ENCODE results near the gene GGNBP2.

DNA sequence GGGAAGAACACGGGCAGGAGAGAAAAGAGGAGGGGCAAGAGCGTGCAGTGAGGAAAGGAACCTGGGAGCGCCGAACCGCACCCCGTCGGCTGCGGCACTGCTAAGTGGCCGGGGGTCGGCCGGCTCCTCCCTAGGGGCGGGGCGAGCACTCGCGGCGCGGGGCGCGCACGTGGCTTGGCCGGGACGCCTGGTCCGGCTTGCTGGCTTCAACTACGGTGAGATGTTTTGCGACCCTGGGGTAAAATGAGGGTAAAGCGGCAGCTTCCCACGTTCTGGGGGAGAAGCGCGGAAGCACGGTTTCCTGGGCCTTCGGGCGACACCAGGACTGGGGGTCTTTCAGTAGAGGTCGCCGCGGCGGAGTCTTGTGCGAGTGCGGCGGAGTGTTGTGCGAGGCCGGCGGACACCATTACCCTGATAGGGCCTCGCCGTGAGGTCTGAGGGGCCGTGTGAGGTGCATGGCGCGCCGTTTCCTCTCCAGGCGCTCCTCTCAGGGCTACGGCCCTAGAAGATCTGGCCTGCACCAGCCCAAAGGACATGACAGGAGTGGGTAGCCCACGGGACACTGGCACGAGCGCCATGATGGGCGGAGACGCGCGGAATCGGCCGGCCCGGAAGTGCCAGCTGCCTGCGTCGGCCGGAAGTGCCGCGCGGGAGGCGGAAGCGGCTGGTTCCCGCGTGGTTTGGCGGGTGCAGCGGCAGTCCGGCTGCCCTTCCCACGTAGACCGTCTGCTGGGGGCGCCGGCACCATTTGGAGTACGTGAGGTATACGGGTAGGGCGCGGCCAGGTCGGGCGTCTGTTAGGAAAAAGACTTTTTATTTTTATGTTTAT is 9.7 kb upstream of the GGNBP2 start, which contains the start of the genes MYO19 and PIGW:
- no peak for TF ChIP-seq EZH2 (IDR thresholded peaks at IDR 0.05; ENCODE audit: borderline replicate concordance, insufficient read depth, low read length, poor library complexity, severe bottlenecking)
- TF ChIP-seq, protein P1, sequence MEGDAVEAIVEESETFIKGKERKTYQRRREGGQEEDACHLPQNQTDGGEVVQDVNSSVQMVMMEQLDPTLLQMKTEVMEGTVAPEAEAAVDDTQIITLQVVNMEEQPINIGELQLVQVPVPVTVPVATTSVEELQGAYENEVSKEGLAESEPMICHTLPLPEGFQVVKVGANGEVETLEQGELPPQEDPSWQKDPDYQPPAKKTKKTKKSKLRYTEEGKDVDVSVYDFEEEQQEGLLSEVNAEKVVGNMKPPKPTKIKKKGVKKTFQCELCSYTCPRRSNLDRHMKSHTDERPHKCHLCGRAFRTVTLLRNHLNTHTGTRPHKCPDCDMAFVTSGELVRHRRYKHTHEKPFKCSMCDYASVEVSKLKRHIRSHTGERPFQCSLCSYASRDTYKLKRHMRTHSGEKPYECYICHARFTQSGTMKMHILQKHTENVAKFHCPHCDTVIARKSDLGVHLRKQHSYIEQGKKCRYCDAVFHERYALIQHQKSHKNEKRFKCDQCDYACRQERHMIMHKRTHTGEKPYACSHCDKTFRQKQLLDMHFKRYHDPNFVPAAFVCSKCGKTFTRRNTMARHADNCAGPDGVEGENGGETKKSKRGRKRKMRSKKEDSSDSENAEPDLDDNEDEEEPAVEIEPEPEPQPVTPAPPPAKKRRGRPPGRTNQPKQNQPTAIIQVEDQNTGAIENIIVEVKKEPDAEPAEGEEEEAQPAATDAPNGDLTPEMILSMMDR (IDR thresholded peaks at IDR 0.05; ENCODE audit: poor library complexity, severe bottlenecking), result peak; percentile 51
- peak; percentile 95 for TF ChIP-seq POLR2AphosphoS5 (IDR thresholded peaks at IDR 0.05)
- TF ChIP-seq SMC3 (conservative IDR thresholded peaks at IDR 0.05; ENCODE audit: poor library complexity), result peak; percentile 18

Measured in neural cell (in vitro differentiated cells).